GM18519 (cell line): Measurements from ENCODE around the gene CCT5.
"Not testable (repeated sequence)": the region's sequence is repeated elsewhere in the genome, so short reads cannot be mapped to it uniquely, and the experiment has no call there.

Experiments
- ATAC-seq: cut with Tn5 transposase; IDR thresholded peaks from one replicate; pipeline ENCODE4 v1.9.1; 2021; ENCODE audit warnings: mild to moderate bottlenecking, moderate library complexity; ENCODE audit not compliant: unreplicated experiment, low FRiP score

CCT5 gene

DNA sequence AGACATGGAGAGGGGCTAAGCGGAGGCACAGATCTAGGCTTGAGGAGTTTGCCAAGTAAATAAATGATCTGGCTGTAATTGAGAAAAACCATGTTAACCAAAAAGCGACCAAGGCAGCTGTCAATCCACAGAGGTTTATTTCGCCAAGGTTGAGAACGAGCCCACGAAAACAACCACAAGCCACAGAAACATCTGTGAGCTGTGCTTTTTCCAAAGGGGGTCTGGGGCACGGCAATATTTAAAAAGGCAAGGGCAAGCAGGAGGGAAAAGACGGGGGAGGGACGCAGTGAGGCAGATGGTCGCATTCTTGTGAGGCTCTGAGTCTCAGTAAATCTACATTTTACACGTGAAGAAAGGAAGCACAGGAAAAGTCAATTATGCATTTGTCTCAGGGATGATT lies 25.4 kb downstream of the CCT5 start:
- no peak for ATAC-seq

DNA sequence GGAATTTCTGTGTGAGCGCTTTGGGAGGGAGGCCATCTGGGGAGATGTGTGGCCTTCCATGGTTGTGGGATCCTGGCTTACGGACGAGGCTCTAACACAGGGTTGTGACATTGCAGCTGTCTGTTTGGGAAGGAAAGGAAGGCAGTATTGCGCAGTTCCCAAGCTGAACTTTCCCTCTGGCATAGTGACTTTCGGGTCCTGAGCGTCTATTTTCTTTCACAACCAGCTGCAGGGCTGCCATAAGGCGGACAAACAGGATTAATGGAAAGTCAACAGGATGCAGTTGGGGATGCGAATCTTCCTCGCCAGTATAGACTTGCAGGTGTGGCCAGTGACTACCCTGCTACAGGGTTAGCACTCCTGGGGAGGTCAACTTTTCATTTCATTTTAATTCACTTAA lies 25.9 kb downstream of the CCT5 start:
- no peak for ATAC-seq

DNA sequence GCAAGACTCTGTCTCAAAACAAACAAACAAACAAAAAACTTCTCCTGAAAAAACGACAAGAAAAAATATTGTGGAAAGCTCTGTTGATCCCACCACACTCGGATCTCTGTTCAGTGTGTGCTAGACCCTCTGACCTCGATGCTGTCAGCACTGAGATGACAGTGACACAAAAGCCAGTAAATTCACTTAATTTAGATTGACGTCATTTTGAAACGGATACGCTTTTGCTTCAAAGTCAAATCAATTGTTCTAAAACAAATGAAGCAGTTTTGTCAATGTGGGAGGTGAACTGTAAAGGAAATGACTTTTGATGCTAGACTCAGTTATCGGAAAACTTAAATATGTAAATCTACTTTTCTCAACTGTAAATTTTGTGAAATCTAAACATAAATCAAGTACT lies 26.6 kb downstream of the CCT5 start:
- no peak for ATAC-seq

DNA sequence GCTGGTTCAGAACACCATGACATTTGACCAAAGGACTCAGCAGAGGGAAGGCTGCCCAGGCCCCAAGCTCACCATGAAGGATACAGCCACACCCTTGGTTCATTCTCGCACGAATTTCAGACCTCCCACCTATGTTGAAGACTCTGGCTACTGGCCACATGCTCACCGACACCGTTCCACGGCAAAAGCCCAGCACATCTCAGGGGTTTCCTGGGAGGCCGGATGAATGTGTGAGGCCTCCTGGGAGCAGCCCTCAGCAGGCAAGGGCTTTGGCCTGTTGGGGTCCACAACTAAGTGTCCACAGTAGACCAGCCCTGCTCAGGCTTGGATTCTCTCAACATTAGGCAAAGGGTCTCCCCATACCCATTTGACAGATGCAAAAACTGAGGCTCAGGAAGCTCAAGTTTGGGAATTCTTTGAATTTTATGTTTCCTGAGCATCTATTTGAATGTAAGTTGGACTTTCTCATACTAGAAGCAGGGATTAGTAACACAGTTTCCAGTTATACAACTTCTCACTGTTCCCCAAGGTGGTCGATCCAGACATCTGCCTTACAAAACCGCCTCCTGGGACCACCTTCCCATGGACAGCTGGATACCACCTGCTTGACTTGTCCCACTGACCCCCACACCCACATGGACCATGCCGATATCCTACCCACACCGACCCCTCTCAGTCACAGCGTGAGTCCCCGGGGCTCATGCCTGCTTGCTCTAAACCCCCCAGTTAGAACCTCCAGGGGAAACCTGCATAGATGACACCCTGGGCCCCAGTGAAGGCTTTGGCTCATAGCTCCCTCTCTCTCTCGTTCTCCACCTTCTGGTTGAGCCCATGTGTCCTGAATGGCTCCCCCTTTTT lies 27.9 kb downstream of the CCT5 start:
- ATAC-seq = no peak

DNA sequence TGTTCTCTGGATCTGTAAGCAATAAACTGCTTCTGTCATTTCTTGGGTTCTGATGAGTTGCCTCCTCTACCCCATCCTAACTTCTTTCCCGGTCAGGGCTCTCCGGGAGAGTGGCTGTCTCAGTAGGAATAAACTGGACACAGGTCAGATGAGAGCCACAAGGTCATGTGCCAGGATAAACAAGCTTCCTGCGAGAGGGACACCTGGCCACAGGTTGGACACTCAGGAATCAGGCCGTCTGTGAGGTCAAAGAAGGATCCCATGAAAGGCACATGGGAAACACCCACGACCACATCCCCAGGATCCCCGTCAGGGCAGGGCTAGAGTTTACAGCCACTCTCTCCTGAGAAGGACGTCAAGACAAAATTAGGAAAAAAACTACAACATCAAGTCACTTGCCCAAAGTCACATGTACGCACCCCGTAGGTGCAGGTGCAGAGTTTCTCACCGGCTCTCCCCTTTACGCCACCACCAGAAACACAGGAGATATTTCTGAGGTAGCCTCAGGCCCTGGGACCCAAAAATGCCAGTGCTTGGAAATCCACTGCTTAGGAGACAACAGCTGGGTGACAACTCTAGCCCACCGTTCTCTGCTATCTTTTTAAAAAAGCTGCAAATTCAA lies 28.7 kb downstream of the CCT5 start:
- no peak for ATAC-seq

DNA sequence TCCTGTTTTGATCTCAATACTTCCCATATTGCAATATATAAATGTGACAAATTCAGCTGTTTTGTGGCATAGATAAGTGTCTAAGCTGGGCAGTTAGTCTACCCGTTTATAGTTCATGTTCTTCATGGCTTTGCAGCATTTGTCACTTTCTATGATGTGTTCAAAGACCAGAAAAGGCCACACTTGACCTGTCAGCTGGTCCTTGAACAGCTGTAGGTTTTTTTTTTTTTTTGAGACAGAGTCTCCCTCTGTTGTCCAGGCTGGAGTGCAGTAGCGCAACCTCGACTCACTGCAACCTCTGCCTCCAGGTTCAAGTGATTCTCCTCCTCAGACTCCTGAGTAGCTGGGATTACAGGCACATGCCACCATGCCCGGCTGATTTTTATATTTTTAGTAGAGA lies 29.2 kb downstream of the CCT5 start:
- no peak for ATAC-seq

DNA sequence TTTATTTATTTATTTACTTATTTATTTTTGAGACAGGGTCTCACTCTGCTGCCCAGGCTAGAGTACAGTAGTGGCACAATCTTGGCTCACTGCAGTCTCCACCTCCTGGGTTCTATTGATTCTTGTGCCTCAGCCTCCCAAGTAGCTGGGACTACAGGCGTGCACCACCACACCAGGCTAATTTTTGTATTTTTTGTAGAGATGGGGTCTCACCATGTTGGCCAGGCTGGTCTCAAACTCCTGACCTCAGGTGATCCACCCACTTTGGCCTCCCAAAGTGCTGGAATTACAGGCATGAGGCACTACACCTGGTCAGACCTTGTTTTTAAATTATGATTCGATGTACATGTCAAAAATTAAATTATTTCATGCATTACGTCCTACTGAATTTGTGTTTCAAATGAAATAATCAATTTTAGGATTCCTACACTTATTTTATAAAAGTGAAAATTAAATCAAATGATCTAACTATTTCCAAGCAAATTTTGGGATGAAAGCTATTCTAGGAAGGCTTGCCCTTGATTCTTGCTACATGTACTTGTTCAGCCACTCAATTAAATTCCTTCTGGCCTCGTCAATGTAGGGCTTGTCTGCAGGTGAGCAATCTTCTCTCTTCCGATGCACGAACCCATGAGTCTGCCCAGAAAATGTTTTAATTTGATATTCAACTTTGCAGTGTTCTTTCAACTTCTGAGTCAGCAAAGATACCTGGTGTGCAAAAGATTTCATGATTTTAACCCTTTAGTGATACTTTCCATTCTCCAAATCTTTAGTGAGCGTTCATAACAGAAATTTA lies 30.0 kb downstream of the CCT5 start:
- no peak for ATAC-seq

DNA sequence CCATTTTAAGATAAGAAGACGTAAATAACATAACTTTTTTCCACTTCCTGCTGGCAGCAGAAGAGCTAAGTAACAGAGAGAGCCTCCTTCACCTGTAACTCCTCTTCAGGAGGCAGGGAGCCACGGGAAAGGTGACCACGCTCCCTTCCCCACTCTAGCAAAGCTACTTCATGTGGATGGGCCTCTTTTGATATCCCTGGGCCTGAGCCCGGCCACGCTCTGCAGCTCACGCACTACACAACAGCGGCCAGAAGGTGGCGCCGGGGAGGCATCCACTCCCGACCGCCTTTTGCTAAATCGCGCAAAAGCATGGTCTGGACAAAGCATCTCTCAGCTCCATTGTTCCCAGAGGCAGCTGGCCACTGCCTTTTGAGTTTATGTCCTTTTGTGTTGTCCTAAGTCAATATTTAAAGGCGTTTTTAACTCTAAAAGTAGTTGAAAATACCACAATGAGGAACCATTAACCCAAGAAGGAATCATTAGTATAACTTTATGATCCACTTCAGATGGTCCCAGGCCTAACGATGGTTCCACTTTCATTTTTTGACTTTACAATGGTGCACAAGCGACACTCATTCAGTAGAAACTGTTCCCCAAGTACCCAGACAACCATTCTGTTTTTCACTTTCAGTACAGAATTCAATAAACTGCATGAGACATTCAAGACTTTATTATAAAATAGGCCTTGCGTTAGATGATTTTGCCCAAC lies 34.0 kb downstream of the CCT5 start:
- peak; percentile 91 for ATAC-seq

DNA sequence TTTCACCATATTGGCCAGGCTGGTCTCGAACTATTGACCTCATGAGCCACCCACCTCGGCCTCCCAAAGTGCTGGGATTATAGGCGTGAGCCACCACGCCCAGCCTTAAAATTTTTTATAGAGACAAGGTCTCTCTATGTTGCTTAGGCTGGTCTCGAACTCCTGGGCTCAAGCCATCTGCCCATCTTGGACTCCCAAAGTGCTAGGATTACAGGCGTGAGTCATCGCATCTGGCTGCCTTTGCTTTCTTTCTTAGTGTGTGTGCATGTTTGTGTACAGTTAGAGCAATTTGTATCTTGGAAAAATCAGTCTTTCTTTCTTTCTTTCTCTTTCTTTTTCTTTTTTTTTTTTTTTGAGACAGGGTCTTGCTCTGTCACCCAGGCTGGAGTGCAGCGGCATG lies 35.3 kb downstream of the CCT5 start:
- not testable (repeated sequence) for ATAC-seq

DNA sequence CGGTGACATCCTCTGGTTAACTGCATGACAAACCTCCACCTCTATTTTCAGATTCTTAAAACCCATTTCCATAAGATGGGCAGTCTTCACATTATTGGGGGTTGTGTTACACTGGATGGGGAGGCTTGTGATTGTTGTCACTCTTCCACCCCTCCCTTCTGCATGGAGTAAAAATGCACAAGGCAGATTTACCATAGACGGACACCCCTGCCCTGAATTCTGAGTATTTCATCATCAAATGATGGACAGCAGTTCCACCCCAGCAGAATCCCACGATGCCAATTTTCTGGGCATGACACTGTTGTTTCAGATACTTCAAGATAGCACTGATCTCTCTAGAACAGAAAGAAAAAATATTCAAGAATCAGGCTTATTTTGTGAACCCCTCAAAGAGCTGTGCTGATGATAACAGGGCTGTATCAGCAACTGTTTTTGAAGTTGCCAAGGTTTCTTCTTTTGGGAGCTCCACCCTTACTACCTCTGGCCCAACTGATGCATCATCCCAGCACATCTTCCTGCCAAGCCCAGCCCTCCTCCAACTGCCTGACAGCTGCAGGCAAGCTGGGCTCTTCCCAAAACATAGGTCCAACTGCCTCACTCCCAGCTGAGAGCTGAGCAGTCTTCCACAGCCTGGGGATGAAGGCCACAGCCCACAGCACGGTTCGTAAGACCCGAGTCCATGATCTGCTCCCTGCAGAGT lies 36.2 kb downstream of the CCT5 start:
- no peak for ATAC-seq

DNA sequence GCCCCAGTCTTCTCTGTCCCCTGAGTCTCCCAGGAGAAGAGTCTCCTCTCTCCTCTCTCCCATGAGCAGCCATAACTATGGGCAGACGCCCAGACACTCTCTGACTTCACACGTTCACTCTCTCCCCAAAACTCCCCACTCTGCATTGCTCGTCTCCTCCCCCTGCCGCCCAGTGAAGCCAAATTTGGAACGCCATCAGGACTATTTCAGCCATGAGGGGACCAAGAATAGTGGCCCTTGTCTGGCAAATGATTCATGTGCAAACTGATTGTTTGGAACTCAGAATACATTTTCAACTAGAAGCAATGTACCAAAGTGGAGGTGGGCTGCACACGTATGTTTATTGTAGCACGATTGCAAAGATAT lies 36.8 kb downstream of the CCT5 start:
- no peak for ATAC-seq

DNA sequence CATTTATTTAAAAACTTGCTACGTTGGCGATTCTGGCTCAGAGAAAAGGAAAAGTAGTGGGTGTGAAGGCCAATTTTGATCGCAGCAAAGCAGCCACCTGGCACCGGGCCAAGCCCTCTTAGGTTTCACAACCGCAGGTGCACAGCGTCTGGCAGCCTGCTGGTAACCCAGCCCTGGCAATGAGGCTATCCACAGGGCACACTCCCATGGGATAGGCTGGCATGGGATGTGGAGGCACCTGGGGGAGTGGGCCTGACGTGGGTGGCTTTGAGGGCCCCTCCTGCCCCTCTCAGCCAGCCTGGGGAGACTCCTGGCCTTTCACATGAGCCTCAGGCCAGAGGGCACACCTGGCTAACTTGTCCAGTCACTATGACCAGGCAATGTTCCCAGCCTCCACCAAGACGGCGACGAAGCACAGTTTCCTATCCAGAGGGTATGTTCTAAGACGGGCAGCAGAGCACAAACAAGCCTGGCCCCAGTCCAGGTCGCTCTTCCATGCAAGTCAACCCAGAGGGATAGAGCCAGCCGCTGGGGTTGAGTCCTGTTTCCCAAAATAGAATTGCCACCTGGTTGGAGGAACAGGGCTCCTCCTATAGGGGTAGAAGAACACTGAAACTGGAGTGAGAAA lies 38.6 kb downstream of the CCT5 start:
- no peak for ATAC-seq

DNA sequence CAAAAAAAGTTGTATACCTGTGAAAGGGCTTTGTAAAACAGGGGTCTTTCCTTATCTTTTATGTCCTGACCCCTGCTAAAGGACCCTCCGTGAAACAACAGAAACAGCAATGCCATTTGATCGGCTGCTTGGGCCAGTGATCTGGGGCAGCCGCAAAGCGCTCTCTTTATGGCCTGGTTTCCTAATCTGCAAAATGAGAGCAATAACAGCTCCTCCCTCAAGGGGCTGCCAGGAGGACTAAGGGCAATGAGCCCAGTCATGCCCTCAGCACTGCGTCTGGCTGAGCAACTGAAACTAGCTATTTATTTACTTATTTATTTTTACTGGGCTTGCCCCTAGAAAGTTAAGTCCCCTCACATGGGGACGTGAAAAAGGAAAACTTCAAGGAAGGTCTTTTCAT lies 39.3 kb downstream of the CCT5 start:
- no peak for ATAC-seq

DNA sequence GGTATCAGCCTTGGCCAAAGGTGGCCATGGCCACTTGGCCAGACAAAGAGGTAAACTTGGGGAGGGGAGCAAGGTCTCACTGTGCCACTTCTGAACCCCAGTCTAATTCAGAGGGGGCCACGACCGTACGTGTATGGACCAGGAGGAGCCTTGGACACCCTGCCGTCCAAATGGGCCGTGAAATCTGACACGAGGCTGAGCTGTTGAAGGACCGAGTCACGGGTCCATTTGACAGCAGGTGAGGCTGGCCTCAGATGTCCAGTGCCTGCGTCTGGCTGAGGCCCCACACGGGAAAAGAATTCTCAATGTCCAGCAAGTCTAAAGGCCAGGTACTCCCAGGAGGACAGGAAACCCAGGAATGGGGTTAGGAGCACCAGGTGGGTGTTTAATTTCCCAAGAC lies 39.9 kb downstream of the CCT5 start:
- ATAC-seq = no peak

DNA sequence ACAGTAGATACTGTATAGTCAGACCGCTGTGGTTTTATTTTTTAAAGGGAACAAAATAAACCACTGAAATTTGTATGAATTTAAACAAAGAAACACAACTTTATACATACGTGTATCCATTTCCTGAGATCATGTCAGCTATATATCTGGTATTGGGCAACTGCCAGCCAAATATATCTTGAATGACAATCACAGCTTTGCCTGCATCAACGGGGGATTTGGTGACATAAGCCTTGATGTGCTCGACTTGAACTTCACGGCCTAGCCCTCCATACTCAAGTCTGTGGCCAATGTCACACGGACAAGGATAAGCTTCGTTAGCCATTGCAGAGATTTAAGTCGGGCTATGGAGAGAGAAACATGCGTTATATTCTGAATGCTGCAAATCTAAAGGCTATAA lies 40.4 kb downstream of the CCT5 start:
- ATAC-seq = no peak

DNA sequence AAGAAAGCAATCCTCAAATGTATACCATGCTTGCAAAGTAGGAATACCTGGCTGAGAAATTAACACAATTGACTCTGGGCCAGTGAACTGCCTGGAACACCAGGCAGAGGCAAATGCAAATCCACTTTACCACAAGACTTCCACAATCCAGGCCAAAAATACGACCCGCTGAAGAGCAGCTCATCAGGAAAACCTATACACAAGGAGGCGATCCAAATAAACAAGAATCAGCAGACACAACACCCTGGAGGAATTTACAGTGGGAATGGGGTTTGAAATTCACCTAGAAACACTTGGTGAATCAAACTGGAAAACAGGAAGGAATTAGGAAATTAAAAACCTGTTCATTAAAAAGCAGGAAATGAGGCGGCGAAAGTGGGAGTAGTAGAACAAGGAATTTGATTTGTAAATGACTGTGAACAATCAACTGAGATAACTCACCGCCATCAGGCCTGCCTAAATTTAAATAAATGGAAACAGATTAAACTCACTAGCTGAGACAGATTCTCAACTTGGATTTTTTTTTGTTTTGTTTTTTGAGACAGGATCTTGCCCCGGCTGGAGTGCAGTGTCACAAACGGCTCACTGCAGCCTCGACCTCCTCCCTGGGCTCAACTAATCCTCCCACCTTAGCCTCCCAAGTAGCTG lies 41.7 kb downstream of the CCT5 start:
- no peak for ATAC-seq

DNA sequence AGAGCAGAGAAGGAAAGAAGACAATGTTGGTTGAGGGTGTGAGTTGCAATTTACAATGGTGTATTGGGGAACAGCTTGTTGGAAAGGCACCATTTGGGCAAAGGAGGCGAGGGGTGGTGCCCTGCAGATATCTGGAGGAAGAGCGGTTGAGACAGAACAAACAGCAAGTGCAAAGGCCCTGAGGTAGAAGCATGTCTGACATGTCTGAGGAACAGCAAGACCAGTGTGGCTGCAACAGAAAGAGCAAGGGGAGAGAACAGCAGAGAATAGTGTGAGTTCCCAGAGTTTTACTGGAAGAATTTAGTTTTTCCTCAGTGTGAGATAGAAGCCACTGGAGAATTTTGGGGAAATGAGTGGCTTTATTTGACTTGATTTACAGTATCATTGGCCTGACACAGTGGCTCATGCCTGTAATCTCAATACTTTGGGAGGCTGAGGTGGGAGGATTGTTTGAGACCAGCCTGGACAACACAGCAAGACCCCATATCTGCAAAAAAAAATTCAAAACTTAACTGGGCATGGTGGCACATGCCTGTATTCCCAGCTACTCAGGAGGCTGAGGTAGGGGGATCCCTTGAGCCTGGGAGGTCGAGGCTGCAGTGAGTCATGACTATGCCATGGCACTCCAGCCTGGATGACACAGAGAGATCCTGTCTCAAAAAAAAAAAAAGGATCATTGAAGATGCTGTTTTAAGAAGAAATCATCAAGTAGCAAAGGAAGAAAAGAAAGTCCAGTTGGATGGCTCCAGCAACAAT lies 44.0 kb downstream of the CCT5 start:
- ATAC-seq = no peak

DNA sequence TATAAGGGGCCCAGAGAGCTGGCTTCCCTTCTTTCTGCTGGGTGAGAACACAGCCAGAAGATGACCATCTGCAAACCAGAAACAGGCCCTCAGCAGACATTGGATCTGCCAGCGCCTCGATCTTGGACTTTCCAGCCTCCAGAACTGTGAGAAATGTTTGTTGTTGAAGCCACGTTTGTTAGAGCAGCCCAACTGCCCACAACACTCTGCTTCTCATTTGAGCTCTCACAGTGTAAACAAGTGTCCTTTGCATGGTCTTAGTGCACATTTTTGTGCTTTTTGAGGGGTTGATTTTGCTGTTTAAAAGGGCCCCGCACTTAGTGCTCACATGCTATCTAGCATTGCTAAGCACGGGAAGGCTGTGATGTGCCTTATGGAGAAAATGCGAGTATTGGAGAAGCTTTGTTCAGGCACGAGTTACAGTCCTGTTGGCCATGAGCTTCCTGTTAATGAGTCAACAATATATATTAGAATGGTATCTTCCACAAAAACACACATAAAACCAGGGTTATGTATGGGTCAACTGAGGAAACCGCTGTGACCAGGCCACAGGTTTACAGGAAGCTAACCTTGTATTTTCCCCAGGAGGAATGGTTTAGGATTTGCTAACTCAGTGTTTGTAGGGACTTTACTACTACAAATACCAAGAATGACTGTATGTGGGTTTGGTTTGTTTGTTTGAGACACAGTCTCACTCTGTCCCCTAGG lies 45.7 kb downstream of the CCT5 start:
- ATAC-seq = no peak
